Fibroblast of lung (primary cell): ENCODE data around the gene EFNA5.

ENCODE experiments used
- CTCF ChIP-seq, 2 donors: IDR thresholded peaks in 1 of 2; conservative IDR thresholded peaks in 1 of 2; 1 replicate in 1 of 2; 2 replicates in 1 of 2; pipeline ENCODE4 v1.5.1; 2011 to 2012; ENCODE audit warnings: low read length in 2 of 2, control low read depth in 1 of 2, inconsistent platforms in 1 of 2, low read depth in 1 of 2, mild to moderate bottlenecking in 1 of 2
- EZH2 ChIP-seq: IDR thresholded peaks from 2 replicates; pipeline ENCODE4 v1.5.1; 2012; ENCODE audit warnings: low read length, control low read depth, mild to moderate bottlenecking; ENCODE audit errors: missing control alignments

GRCh38 chr5:107553117-107553555, 117.6 kb downstream of the EFNA5 start:
- TF ChIP-seq CTCF (conservative IDR thresholded peaks at IDR 0.05 in 1 of 2, IDR thresholded peaks at IDR 0.05 in 1 of 2; ENCODE audit: low read depth in 1 of 2, low read length in 2 of 2) (no peak), EZH2 (no peak)
